HCT116 (cell line): ENCODE measurements around the gene FAM53A.

Experiments
- CEBPB ChIP-seq: IDR thresholded peaks from 2 replicates; pipeline ENCODE4 v1.6.1; 2012; ENCODE audit warnings: low read depth
- CTCF ChIP-seq, 3 experiments: fragments of 200-600 bp in 1 of 3; sonication (generic) in 1 of 3; IDR thresholded peaks in 2 of 3; conservative IDR thresholded peaks in 1 of 3; 2 replicates each; pipeline ENCODE4 v1.5.1; 2012 to 2017; ENCODE audit warnings: low read depth in 2 of 3, low read length in 2 of 3, antibody characterized with exemption in 1 of 3, borderline replicate concordance in 1 of 3, control low read depth in 1 of 3, mild to moderate bottlenecking in 1 of 3, mixed read lengths in 1 of 3, mixed run types in 1 of 3, moderate library complexity in 1 of 3; ENCODE audit not compliant: insufficient read depth in 1 of 3
- ELF1 ChIP-seq: IDR thresholded peaks from 2 replicates; pipeline ENCODE4 v1.6.1; 2012; ENCODE audit warnings: low read depth, borderline replicate concordance
- EZH2 ChIP-seq: fragments of 200-600 bp; sonication (generic); IDR thresholded peaks from 2 replicates; pipeline ENCODE4 v1.6.1; 2017; ENCODE audit warnings: antibody characterized with exemption, mixed run types
- EZH2phosphoT487 ChIP-seq: fragments of 200-600 bp; IDR thresholded peaks from 2 replicates; pipeline ENCODE4 v1.6.1; 2018; ENCODE audit warnings: antibody characterized with exemption, borderline replicate concordance
- FOSL1 ChIP-seq: IDR thresholded peaks from 2 replicates; pipeline ENCODE4 v1.6.1; 2012; ENCODE audit warnings: low read depth
- MAX ChIP-seq: IDR thresholded peaks from 2 replicates; pipeline ENCODE4 v1.6.1; 2012
- POLR2A ChIP-seq: IDR thresholded peaks from 2 replicates; pipeline ENCODE4 v1.7.0; 2011; ENCODE audit warnings: borderline replicate concordance; ENCODE audit not compliant: insufficient read depth, insufficient read length; ENCODE audit errors: extremely low read depth
- POLR2AphosphoS5 ChIP-seq: IDR thresholded peaks from 2 replicates; pipeline ENCODE4 v1.6.1; 2011; ENCODE audit warnings: mild to moderate bottlenecking, low read depth, low read length, moderate library complexity
- RAD21 ChIP-seq: IDR thresholded peaks from 2 replicates; pipeline ENCODE4 v1.6.1; 2012; ENCODE audit warnings: low read depth, mild to moderate bottlenecking
- ZFX ChIP-seq: fragments of 450-650 bp; IDR thresholded peaks from 2 replicates; pipeline ENCODE4 v1.6.1; 2017
- ZNF274 ChIP-seq: fragments of 200-500 bp; sonication (Bioruptor generic); IDR thresholded peaks from 2 replicates; pipeline ENCODE4 v1.6.1; 2014; ENCODE audit warnings: mild to moderate bottlenecking, low read depth, low read length, inconsistent platforms

DNA sequence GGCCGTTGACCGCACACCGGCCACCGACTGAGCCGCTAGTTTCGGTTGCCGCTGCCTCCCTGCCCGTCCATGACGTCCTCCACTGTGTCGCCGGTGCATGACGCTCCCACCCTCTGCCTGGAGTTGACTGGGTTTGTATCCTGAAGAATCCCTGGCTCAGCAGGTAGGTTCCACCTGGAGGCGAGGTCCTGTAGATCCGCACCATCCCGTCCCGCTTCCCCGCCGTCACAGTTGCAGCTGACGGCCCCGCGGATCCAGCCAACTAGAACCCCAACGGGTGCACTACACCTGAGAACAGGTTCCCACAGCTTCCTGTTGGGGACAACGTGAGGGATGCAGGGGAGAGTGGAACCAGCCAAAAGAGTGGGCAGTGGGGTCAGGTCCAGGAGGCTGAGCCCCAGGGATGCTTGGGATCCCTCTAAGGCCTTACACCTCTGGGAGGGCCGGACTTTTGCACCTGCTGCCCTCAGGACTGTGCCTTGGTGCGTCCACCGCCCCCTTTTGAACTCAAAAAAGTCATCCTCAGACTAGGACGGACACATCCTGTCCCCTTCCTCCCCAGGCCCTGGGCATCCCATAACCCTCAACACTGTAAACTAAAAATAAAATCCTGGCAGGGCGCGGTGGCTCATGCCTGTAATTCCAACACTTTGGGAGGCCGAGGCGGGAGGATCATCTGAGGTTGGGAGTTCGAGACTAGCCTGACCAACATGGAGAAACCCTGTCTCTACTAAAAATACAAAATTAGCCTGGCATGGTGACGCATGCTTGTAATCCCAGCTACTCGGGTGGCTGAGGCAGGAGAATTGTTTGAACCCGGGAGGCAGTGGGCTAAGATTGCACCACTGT is 29.1 kb upstream of the FAM53A start:
- no peak for TF ChIP-seq POLR2A
- no peak for TF ChIP-seq CTCF (IDR thresholded peaks at IDR 0.05 in 2 of 3, conservative IDR thresholded peaks at IDR 0.05 in 1 of 3; ENCODE audit: borderline replicate concordance in 1 of 3, insufficient read depth in 1 of 3, low read depth in 2 of 3, low read length in 2 of 3)
- no peak for TF ChIP-seq MAX
- no peak for TF ChIP-seq CEBPB
- TF ChIP-seq POLR2AphosphoS5, result no peak
- TF ChIP-seq EZH2, result no peak
- no peak for TF ChIP-seq EZH2phosphoT487
- TF ChIP-seq ELF1, result no peak
- no peak for TF ChIP-seq FOSL1
- no peak for TF ChIP-seq RAD21
- no peak for TF ChIP-seq ZNF274
- TF ChIP-seq ZFX, result no peak; the same call in 1 of the 2 replicates
